ENCODE data around the gene AAMP.
A peak's percentile ranks its signal among the peaks of the same experiment; 100 is the strongest.

The AAMP gene

DNA sequence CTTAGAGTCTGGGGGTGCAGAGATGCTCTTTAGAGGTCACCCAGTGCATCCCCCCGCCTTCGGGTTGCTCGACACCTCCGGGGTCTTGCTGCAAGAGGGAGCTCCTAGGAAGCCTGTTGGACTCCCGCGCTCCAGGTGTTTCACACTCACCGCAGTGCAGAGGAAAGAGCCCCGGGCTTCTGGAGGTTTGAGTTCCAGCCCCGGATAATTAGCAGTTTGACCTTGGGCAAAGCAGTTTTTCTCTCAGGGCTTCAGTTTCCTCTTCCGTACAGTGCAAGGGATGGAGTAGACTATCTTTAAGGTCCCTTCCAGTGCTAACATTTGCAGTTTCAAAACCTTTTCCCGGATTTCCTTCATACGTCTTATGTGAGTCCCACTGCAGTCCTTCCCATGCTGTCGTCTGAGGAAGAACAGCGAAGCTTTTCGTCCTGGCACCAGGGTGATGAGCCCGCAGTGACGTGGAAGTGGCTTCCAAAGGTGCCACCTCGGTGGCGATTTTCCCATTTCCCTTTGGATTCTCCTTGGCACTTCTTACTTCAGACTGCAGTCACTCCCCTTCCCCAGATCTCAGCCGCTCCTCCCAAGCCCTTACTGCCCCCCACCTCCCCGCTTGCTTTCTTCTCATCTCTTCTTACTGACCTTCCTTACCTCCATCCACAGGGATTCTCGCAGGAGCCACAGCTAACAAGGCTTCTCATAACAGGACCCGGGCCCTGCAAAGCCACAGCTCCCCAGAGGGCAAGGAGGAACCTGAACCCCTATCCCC lies 967 bp upstream of the AAMP start:
- peaks cover 43% of the 10 kb centered on the region for H3K36me3 ChIP-seq (ENCODE audit: insufficient read depth, low read length)
- H3K27me3 ChIP-seq (ENCODE audit: insufficient read depth, low read length): no peaks in the 10 kb centered on the region
- H3K4me1 ChIP-seq (ENCODE audit: insufficient read depth, low read length, severe bottlenecking): peaks cover 30% of the 10 kb centered on the region
- no peaks in the 10 kb centered on the region for H3F3A ChIP-seq (ENCODE audit: insufficient read depth, low read length)
- H3K9me2 ChIP-seq (ENCODE audit: low read depth, low read length): no peaks in the 10 kb centered on the region
- peak overlapping the region; percentile 87 for H3K4me3 ChIP-seq (ENCODE audit: low read depth, low read length, poor library complexity, severe bottlenecking)
- H3K9ac ChIP-seq (ENCODE audit: low read length): peak overlapping the region; percentile 87
- H2AFZ ChIP-seq (ENCODE audit: low read length): no peak overlapping the region
- no peaks in the 10 kb centered on the region for H4K20me1 ChIP-seq (ENCODE audit: insufficient read depth, low read length)
- peak overlapping the region; percentile 17 for H3K27ac ChIP-seq (ENCODE audit: low read depth, low read length, poor library complexity, severe bottlenecking)
- TF ChIP-seq, protein P1, sequence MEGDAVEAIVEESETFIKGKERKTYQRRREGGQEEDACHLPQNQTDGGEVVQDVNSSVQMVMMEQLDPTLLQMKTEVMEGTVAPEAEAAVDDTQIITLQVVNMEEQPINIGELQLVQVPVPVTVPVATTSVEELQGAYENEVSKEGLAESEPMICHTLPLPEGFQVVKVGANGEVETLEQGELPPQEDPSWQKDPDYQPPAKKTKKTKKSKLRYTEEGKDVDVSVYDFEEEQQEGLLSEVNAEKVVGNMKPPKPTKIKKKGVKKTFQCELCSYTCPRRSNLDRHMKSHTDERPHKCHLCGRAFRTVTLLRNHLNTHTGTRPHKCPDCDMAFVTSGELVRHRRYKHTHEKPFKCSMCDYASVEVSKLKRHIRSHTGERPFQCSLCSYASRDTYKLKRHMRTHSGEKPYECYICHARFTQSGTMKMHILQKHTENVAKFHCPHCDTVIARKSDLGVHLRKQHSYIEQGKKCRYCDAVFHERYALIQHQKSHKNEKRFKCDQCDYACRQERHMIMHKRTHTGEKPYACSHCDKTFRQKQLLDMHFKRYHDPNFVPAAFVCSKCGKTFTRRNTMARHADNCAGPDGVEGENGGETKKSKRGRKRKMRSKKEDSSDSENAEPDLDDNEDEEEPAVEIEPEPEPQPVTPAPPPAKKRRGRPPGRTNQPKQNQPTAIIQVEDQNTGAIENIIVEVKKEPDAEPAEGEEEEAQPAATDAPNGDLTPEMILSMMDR (IDR thresholded peaks at IDR 0.05; ENCODE audit: low read length): no peak
- no peak for TF ChIP-seq EZH2 (IDR thresholded peaks at IDR 0.05; ENCODE audit: borderline replicate concordance, low read length)
- peak overlapping the region; percentile 80 for H3K4me2 ChIP-seq (ENCODE audit: low read length)
- 0 out of 2 replicates have a peak, but pooled peaks cover 2% of the 10 kb centered on the region for H3K79me2 ChIP-seq (ENCODE audit: insufficient read depth, low read length)
- H3K9me3 ChIP-seq (ENCODE audit: low read length): no peaks in the 10 kb centered on the region

DNA sequence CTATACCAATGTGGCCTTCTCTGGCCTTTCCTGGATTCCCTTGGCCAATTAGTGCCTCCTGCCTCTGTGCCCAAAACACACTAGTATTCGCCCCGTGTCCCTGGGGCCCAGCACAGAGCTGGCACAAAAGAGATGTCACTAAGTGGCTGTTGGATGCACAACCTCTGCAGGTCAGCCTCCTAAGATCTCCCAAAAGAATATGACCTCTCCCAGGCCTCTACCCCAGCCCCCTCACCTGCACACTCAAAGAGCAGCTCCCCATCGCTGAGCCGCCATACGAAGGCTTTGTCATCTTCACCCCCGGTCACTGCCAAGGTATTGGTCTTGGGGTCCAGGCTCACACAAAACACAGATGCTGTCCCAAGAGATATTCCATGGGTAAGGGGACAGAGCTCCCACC lies 2.7 kb downstream of the AAMP start:
- Histone ChIP-seq H3K79me2 (ENCODE audit: insufficient read depth, low read length) (0 out of 2 replicates have a peak, but pooled peaks cover 2% of the 10 kb centered on the region), H3F3A (ENCODE audit: insufficient read depth, low read length) (no peaks in the 10 kb centered on the region), H3K4me3 (ENCODE audit: low read depth, low read length, poor library complexity, severe bottlenecking) (no peak overlapping the region), H3K27ac (ENCODE audit: low read depth, low read length, poor library complexity, severe bottlenecking) (no peak overlapping the region), H3K36me3 (ENCODE audit: insufficient read depth, low read length) (peaks cover 35% of the 10 kb centered on the region), H3K9me2 (ENCODE audit: low read depth, low read length) (no peaks in the 10 kb centered on the region), H2AFZ (ENCODE audit: low read length) (no peak overlapping the region), H3K9ac (ENCODE audit: low read length) (no peak overlapping the region), H3K4me1 (ENCODE audit: insufficient read depth, low read length, severe bottlenecking) (peaks cover 22% of the 10 kb centered on the region), H3K4me2 (ENCODE audit: low read length) (no peak overlapping the region), H4K20me1 (ENCODE audit: insufficient read depth, low read length) (no peaks in the 10 kb centered on the region), H3K27me3 (ENCODE audit: insufficient read depth, low read length) (no peaks in the 10 kb centered on the region), H3K9me3 (ENCODE audit: low read length) (no peaks in the 10 kb centered on the region)
- TF ChIP-seq EZH2 (IDR thresholded peaks at IDR 0.05; ENCODE audit: borderline replicate concordance, low read length): no peak
- TF ChIP-seq, protein P1 (IDR thresholded peaks at IDR 0.05; ENCODE audit: low read length): no peak

DNA sequence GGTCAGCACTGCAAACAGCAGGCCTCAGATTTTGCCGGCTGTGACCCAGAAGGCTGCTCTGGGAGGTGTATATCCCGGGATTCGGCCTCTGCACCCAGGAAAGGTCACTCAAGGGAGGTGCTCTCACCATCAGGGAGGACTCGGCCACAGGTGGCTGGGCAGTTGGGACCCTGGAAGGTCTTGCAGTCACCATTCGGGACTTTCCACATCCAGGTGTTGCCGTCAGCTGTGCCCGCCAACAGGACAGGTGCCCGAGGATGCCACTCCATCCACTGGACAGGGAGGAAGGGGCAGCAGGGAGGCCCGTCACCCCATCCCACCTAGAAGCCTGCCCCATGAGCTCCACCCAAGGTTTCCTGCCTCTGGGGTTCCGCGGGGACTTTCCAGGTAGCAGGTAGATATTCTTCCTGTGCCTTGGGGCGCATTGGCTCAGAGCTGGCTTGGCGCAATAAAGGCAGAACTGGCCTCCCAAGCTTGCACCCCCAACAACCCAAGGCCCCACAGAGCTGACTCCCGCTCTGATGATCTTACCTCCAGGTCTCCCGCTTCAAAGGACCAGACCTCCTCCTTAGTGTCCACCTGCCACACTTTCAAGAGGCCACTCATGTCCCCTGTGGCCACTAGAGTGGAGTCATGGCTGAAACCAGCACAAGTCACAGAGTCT lies 3.5 kb downstream of the AAMP start:
- no peaks in the 10 kb centered on the region for H3K9me3 ChIP-seq (ENCODE audit: low read length)
- H3K9me2 ChIP-seq (ENCODE audit: low read depth, low read length): no peaks in the 10 kb centered on the region
- TF ChIP-seq, protein P1 (IDR thresholded peaks at IDR 0.05; ENCODE audit: low read length): no peak
- no peak for TF ChIP-seq EZH2 (IDR thresholded peaks at IDR 0.05; ENCODE audit: borderline replicate concordance, low read length)
- H3K27me3 ChIP-seq (ENCODE audit: insufficient read depth, low read length): no peaks in the 10 kb centered on the region
- H3K9ac ChIP-seq (ENCODE audit: low read length): no peak overlapping the region
- no peak overlapping the region for H3K27ac ChIP-seq (ENCODE audit: low read depth, low read length, poor library complexity, severe bottlenecking)
- H3K36me3 ChIP-seq (ENCODE audit: insufficient read depth, low read length): peaks cover 35% of the 10 kb centered on the region
- H3K79me2 ChIP-seq (ENCODE audit: insufficient read depth, low read length): 0 out of 2 replicates have a peak, but pooled peaks cover 2% of the 10 kb centered on the region
- H4K20me1 ChIP-seq (ENCODE audit: insufficient read depth, low read length): no peaks in the 10 kb centered on the region
- H3K4me1 ChIP-seq (ENCODE audit: insufficient read depth, low read length, severe bottlenecking): peaks cover 13% of the 10 kb centered on the region
- H3K4me2 ChIP-seq (ENCODE audit: low read length): no peak overlapping the region
- H3F3A ChIP-seq (ENCODE audit: insufficient read depth, low read length): no peaks in the 10 kb centered on the region
- H2AFZ ChIP-seq (ENCODE audit: low read length): no peak overlapping the region
- no peak overlapping the region for H3K4me3 ChIP-seq (ENCODE audit: low read depth, low read length, poor library complexity, severe bottlenecking)
